ENCODE results near the gene DYNC1H1.
"Not testable (repeated sequence)": the region's sequence is repeated elsewhere in the genome, so short reads cannot be mapped to it uniquely, and the experiment has no call there.

The DYNC1H1 gene

GRCh38 chr14:102063808-102064429, 99.5 kb downstream of the DYNC1H1 start:
- H3K9me3 ChIP-seq (ENCODE audit: control insufficient read depth in 2 of 2, low read length in 2 of 2): no peaks in the 10 kb centered on the region
- no peaks in the 10 kb centered on the region for H3K36me3 ChIP-seq (ENCODE audit: control insufficient read depth in 2 of 2, insufficient read depth in 2 of 2, low read length in 2 of 2)
- H3K9ac ChIP-seq (ENCODE audit: low read length in 2 of 2): no peak overlapping the region
- H3K4me1 ChIP-seq (ENCODE audit: control insufficient read depth, insufficient read depth, low read length): peaks cover 3% of the 10 kb centered on the region
- H3K27ac ChIP-seq (ENCODE audit: low read length): no peak overlapping the region
- H3K27me3 ChIP-seq (ENCODE audit: control insufficient read depth in 1 of 2, insufficient read depth in 2 of 2, low read length in 2 of 2): no peaks in the 10 kb centered on the region
- no peak overlapping the region for H3K4me3 ChIP-seq (ENCODE audit: low read length in 2 of 2)

DNA sequence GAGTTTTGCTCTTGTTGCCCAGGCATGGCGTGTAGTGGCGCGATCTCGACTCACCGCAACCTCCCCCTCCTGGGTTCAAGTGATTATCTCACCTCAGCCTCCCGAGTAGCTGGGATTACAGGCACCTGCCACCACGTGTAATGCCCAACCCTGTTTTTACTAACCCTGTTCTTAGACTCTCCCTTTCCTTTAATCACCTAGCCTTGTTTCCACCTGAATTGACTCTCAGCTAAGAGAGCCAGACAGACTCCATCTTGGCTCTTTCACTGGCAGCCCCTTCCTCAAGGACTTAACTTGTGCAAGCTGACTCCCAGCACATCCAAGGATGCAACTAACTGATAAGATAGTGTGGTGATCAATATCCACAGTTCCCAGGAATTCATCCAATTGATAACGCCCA, 100.2 kb downstream of the DYNC1H1 start:
- H3K9me3 ChIP-seq (ENCODE audit: control insufficient read depth in 2 of 2, low read length in 2 of 2); H3K27me3 ChIP-seq (ENCODE audit: control insufficient read depth in 1 of 2, insufficient read depth in 2 of 2, low read length in 2 of 2); H3K27ac ChIP-seq (ENCODE audit: low read length); H3K4me1 ChIP-seq (ENCODE audit: control insufficient read depth, insufficient read depth, low read length); H3K4me3 ChIP-seq (ENCODE audit: low read length in 2 of 2); H3K36me3 ChIP-seq (ENCODE audit: control insufficient read depth in 2 of 2, insufficient read depth in 2 of 2, low read length in 2 of 2); H3K9ac ChIP-seq (ENCODE audit: low read length in 2 of 2): not testable (repeated sequence)

DNA sequence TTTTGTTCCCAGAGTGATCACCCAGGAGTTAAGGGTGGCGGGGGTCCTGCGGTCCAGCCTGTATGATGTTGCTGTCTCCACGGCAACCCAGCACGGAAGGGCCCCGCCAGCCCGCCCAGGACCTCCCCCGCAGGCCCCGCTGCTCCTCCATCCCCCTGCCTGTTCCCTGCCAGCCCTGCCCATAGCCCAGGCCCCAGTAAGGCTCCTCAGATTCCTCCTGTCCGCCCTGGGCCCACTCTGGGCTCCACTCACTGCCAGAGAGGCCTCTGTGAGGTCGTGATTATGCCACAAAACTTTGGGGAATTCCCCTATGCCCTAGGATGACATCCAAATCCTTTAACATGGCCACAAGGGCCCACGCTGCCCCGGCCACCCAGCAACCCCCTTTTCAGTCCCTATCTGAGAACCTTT, 101.7 kb downstream of the DYNC1H1 start:
- no peak overlapping the region for H3K4me3 ChIP-seq (ENCODE audit: low read length in 2 of 2)

DNA sequence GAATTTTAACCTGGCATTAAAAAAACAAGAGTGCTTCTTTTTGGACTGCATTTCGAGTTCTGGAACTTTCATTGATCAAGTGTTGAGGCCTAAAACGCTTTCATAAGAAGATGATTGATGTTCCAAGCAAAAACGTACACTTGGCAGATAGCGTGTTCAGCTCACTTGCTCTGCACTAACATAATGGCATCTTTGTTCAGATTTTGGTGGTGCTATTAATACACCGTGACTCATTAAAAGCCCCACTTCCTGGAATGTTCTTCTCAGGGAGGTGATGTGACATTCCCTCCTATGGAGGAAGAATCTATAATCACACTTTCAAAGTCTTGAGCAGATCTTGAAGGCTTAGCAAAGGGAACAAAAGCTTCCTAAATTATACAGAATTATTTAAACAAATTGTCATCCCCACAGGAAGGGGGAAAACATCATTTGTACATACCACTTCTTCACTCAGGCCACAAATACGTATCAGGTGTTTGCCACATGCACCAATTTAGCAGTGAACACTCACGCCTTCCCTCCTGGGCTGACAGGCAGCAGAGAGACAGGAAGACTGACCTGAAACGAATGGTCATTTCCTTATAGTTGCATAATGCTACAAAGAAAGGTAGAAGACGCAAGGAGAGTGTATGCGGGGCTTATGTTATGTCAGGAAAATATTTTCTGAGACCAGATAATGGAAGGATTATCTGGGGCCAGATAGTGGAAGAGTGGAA, 107.1 kb downstream of the DYNC1H1 start:
- Histone ChIP-seq H3K27me3 (ENCODE audit: control insufficient read depth in 1 of 2, insufficient read depth in 2 of 2, low read length in 2 of 2) (no peaks in the 10 kb centered on the region), H3K4me3 (ENCODE audit: low read length in 2 of 2) (no peak overlapping the region), H3K27ac (ENCODE audit: low read length) (no peak overlapping the region), H3K9ac (ENCODE audit: low read length in 2 of 2) (no peak overlapping the region), H3K9me3 (ENCODE audit: control insufficient read depth in 2 of 2, low read length in 2 of 2) (no peaks in the 10 kb centered on the region), H3K4me1 (ENCODE audit: control insufficient read depth, insufficient read depth, low read length) (peaks cover 3% of the 10 kb centered on the region), H3K36me3 (ENCODE audit: control insufficient read depth in 2 of 2, insufficient read depth in 2 of 2, low read length in 2 of 2) (no peaks in the 10 kb centered on the region)

More for the DNA sequence above, 101.7 kb downstream of the DYNC1H1 start:
- Histone ChIP-seq H3K36me3 (ENCODE audit: control insufficient read depth in 2 of 2, insufficient read depth in 2 of 2, low read length in 2 of 2) (no peaks in the 10 kb centered on the region), H3K9me3 (ENCODE audit: control insufficient read depth in 2 of 2, low read length in 2 of 2) (no peaks in the 10 kb centered on the region), H3K27ac (ENCODE audit: low read length) (no peak overlapping the region), H3K27me3 (ENCODE audit: control insufficient read depth in 1 of 2, insufficient read depth in 2 of 2, low read length in 2 of 2) (no peaks in the 10 kb centered on the region), H3K9ac (ENCODE audit: low read length in 2 of 2) (no peak overlapping the region), H3K4me1 (ENCODE audit: control insufficient read depth, insufficient read depth, low read length) (peaks cover 3% of the 10 kb centered on the region)

DNA sequence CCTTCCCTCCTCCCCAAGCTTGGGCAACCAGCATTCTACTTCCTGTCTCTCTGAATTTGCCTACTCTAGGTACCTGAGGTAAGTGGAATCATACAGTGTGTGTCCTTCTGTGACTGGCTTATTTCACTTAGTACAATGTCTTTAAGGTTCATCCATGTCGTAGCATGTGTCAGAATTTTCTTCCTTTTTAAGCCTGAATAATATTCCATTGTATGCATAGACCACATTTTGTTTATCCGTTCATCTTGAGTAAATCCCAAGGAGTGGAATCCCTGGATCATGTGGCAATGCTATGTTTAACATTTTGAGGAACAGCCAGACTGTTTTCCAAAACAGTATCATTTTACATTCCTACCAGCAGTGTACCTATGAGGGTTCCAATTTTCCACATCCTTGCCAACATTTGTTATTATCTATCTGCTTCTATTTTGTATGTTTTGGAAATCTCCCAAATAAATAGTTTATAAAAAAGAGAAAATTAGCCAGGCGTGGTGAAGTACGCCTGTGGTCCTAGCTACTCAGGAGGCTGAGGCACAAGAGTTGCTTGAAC, 110.1 kb downstream of the DYNC1H1 start:
- Histone ChIP-seq H3K9ac (ENCODE audit: low read length in 2 of 2) (no peak overlapping the region), H3K4me1 (ENCODE audit: control insufficient read depth, insufficient read depth, low read length) (peaks cover 3% of the 10 kb centered on the region), H3K27ac (ENCODE audit: low read length) (no peak overlapping the region), H3K4me3 (ENCODE audit: low read length in 2 of 2) (no peak overlapping the region), H3K36me3 (ENCODE audit: control insufficient read depth in 2 of 2, insufficient read depth in 2 of 2, low read length in 2 of 2) (peaks cover under 1 to 8% of the 10 kb centered on the region in 2 donors), H3K9me3 (ENCODE audit: control insufficient read depth in 2 of 2, low read length in 2 of 2) (no peaks in the 10 kb centered on the region), H3K27me3 (ENCODE audit: control insufficient read depth in 1 of 2, insufficient read depth in 2 of 2, low read length in 2 of 2) (no peaks in the 10 kb centered on the region)

DNA sequence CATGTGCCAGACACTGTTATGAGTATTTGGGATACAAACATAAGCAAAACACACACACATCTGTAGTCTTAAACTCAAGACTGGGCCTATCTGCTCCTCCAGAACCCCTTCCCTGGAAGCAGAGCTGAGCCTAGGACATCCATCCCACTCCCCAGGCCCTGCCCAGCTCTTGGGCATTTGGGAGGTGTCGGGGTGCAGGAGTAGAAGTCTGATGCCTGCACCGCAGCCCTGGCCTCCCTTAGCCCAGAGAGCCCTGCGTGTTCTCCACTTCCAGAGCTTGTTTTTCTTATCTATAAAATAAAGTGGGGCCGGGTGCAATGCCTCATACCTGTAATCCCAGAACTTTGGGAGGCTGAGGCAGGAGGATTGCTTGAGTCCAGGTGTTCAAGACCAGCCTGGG, 110.8 kb downstream of the DYNC1H1 start:
- Histone ChIP-seq H3K9me3 (ENCODE audit: control insufficient read depth in 2 of 2, low read length in 2 of 2) (no peaks in the 10 kb centered on the region), H3K4me1 (ENCODE audit: control insufficient read depth, insufficient read depth, low read length) (peaks cover 3% of the 10 kb centered on the region), H3K27me3 (ENCODE audit: control insufficient read depth in 1 of 2, insufficient read depth in 2 of 2, low read length in 2 of 2) (no peaks in the 10 kb centered on the region), H3K4me3 (ENCODE audit: low read length in 2 of 2) (no peak overlapping the region), H3K27ac (ENCODE audit: low read length) (no peak overlapping the region), H3K9ac (ENCODE audit: low read length in 2 of 2) (no peak overlapping the region), H3K36me3 (ENCODE audit: control insufficient read depth in 2 of 2, insufficient read depth in 2 of 2, low read length in 2 of 2) (peaks cover 7 to 12% of the 10 kb centered on the region in 2 donors)

- Histone ChIP-seq H3K27me3 (ENCODE audit: control insufficient read depth in 1 of 2, insufficient read depth in 2 of 2, low read length in 2 of 2) (no peaks in the 10 kb centered on the region), H3K36me3 (ENCODE audit: control insufficient read depth in 2 of 2, insufficient read depth in 2 of 2, low read length in 2 of 2) (peaks cover 28 to 29% of the 10 kb centered on the region in 2 donors), H3K9ac (ENCODE audit: low read length in 2 of 2) (no peak overlapping the region), H3K27ac (ENCODE audit: low read length) (no peak overlapping the region), H3K4me3 (ENCODE audit: low read length in 2 of 2) (no peak overlapping the region), H3K9me3 (ENCODE audit: control insufficient read depth in 2 of 2, low read length in 2 of 2) (no peaks in the 10 kb centered on the region), H3K4me1 (ENCODE audit: control insufficient read depth, insufficient read depth, low read length) (no peaks in the 10 kb centered on the region)
These were observed 113.0 kb downstream of the DYNC1H1 start for GRCh38 chr14:102077382-102077709.

DNA sequence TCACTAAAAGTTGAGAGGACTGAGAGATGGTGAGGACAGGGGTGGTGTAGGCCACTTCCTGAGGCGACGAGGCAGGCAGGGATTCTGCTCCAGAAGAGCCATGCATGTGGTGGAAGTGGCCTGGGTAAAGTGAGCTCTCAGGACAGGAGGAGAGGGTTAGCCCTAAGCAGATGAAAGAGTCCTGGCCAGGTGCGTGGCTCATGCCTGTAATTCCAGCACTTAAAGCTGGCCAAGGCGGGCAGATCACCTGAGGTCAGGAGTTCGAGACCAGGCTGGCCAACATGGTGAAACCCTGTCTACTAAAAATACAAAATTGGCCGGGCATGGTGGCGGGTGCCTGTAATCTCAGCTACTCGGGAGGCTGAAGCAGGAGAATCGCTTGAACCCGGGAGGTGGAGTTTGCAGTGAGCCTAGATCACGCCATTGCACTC, 114.0 kb downstream of the DYNC1H1 start:
- H3K9ac ChIP-seq (ENCODE audit: low read length in 2 of 2); H3K27ac ChIP-seq (ENCODE audit: low read length); H3K9me3 ChIP-seq (ENCODE audit: control insufficient read depth in 2 of 2, low read length in 2 of 2); H3K27me3 ChIP-seq (ENCODE audit: control insufficient read depth in 1 of 2, insufficient read depth in 2 of 2, low read length in 2 of 2); H3K4me1 ChIP-seq (ENCODE audit: control insufficient read depth, insufficient read depth, low read length); H3K4me3 ChIP-seq (ENCODE audit: low read length in 2 of 2): not testable (repeated sequence)
- H3K36me3 ChIP-seq (ENCODE audit: control insufficient read depth in 2 of 2, insufficient read depth in 2 of 2, low read length in 2 of 2): peaks cover 34 to 39% of the 10 kb centered on the region in 2 donors

- Histone ChIP-seq H3K4me1 (ENCODE audit: control insufficient read depth, insufficient read depth, low read length) (peaks cover 2% of the 10 kb centered on the region), H3K36me3 (ENCODE audit: control insufficient read depth in 2 of 2, insufficient read depth in 2 of 2, low read length in 2 of 2) (peaks cover 37 to 46% of the 10 kb centered on the region in 2 donors), H3K27ac (ENCODE audit: low read length) (no peak overlapping the region), H3K9me3 (ENCODE audit: control insufficient read depth in 2 of 2, low read length in 2 of 2) (no peaks in the 10 kb centered on the region), H3K27me3 (ENCODE audit: control insufficient read depth in 1 of 2, insufficient read depth in 2 of 2, low read length in 2 of 2) (no peaks in the 10 kb centered on the region), H3K9ac (ENCODE audit: low read length in 2 of 2) (no peak overlapping the region), H3K4me3 (ENCODE audit: low read length in 2 of 2) (no peak overlapping the region)
These were observed 114.7 kb downstream of the DYNC1H1 start for GRCh38 chr14:102078831-102079699.

DNA sequence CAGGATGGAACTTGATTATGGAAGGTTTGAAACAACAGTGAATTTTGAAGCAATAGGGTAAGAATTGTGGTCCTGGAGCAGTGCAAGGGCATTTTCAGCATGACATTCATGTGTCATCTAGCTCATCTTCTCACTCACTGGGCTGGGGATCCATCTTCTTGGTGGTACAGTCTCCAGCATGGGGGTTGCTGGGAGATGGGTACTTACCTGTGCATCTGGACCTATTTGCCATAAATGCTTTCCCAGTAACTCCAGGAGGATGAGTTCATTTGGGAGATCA, 115.3 kb downstream of the DYNC1H1 start:
- Histone ChIP-seq H3K27ac (ENCODE audit: low read length) (no peak overlapping the region), H3K4me1 (ENCODE audit: control insufficient read depth, insufficient read depth, low read length) (peaks cover 5% of the 10 kb centered on the region), H3K4me3 (ENCODE audit: low read length in 2 of 2) (no peak overlapping the region), H3K9ac (ENCODE audit: low read length in 2 of 2) (no peak overlapping the region), H3K9me3 (ENCODE audit: control insufficient read depth in 2 of 2, low read length in 2 of 2) (no peaks in the 10 kb centered on the region), H3K36me3 (ENCODE audit: control insufficient read depth in 2 of 2, insufficient read depth in 2 of 2, low read length in 2 of 2) (peaks cover 43 to 52% of the 10 kb centered on the region in 2 donors), H3K27me3 (ENCODE audit: control insufficient read depth in 1 of 2, insufficient read depth in 2 of 2, low read length in 2 of 2) (no peaks in the 10 kb centered on the region)
